ENCODE results near the gene CTSW.
A peak's percentile ranks its signal among the peaks of the same experiment; 100 is the strongest.

DNA sequence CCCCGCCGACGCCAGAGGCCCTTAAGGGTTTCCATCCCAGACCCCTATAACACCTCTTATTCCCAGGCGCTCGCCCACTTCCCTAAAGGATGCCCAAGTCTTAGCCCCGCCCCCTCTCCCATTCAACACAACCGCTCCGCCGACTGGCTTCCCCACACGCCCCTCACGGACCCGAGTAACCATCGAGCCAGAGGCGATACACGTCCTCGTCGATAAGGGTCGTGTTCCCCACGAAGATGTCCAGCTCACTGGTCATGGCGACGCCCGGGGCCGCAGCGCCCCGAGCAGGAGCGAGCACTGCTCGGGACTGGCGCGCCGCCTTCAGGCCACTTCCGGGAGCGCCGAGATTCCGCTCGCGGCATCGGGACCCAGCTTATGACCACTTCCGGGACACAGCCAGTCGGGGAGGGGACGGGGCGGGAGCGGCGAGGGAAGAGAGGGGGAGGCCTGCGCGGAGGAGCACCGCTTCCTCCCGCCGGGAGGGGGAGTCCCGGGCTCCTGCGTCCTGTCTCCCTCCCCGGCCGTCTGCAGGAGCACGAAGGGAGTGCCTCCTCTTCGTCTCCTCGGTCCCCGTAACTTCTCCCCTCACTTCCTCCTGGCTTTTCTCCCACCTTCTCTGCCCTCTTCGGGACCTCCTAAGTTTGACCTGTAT, 8.7 kb downstream of the CTSW start, which contains the start of gene FIBP:
- TF ChIP-seq POLR2A (IDR thresholded peaks at IDR 0.05; ENCODE audit: low read length): peak; percentile 86
- TF ChIP-seq GATA1 (IDR thresholded peaks at IDR 0.05; ENCODE audit: low read depth, low read length): no peak

Data from erythroblast (primary cell).